ENCODE results near the gene MAPK14.
"Not testable (repeated sequence)": the region's sequence is repeated elsewhere in the genome, so short reads cannot be mapped to it uniquely, and the experiment has no call there.

The MAPK14 gene

GRCh38 chr6:36123270-36124139, 95.9 kb downstream of the MAPK14 start:
- DNase-seq (ENCODE audit: low spot score) = peak; percentile 93

DNA sequence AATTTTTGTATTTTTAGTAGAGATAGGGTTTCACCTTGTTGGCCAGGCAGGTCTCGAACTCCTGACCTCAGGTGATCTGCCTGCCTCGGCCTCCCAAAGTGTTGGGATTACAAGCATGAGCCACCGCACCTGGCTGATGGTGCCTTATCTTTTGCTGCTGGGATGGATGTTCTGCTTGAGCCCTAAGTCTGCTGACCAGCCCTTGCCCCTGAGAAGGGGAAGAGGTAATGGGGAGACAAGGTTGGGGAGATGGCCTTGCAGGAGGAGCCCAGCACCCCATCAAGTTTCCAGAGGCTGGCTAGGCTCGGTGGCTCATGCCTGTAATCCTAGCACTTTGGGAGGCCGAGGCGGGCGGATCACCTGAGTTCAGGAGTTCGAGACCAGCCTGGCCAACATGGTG, 96.7 kb downstream of the MAPK14 start:
- DNase-seq (ENCODE audit: low spot score) = not testable (repeated sequence)

- DNase-seq (ENCODE audit: low spot score) = no peak
Measured at GRCh38 chr6:36124881-36125280, 97.3 kb downstream of the MAPK14 start.

DNA sequence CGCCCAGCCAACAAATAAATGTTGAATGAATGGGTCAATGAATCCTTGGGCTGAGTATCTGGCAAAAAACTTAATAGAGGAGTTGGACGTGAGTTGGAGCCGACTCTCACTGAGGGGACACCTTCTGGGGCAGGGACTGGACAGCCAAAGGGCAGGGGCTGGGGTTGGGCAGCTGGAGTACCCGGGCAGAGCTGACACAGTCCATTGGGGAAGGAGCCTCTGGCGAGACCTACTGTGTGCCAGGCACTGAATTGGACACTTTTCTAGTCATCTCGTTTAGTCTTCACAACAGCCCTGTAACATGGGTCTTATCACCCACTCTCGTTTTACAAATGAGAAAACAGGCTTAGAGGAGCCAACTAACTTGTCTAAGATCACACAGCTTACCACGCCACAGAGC, 98.0 kb downstream of the MAPK14 start:
- DNase-seq (ENCODE audit: low spot score) = no peak

DNA sequence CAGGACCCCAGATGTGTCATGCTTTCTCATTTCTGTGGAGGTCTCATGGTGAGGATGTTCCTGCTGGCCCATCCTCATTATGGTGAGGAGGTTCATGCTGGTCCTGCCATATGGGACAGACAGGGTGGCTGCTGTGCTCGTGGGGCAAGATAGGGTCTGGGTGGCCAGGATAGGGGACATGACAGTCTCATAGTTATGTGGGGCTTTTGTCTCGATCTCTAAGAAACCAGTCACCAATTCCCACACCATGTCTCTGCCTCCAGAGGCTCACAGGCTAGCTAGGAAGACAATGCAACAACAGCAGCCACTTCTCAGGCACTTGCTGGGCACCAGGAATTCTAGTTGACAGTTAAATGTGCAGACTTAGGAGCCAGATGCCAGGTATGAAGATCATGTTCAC, 98.5 kb downstream of the MAPK14 start:
- no peak for DNase-seq (ENCODE audit: low spot score)

- DNase-seq (ENCODE audit: low spot score) = no peak
Measured at GRCh38 chr6:36126553-36127458, 99.2 kb downstream of the MAPK14 start.

- DNase-seq (ENCODE audit: low spot score) = no peak
Measured at GRCh38 chr6:36127462-36128016, 99.9 kb downstream of the MAPK14 start.

DNA sequence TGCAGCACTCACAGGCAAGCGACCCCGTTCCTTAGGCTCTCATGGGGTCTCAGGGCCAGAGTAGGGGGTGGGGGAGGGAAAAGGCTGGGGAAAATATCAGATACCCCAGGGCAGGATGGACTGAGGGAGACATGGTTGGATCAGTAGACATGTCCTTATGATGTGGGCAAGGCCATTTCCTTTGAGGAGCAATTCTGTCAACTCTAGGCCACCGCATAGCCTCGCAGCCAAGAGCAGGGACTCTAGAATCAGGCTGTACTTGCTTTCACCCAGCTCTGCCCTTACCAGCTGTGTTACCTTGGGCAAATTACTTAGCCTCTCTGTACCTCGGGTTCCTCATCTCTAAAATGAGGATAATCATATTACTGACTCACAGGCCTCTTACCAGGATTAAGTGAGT, 100.5 kb downstream of the MAPK14 start:
- DNase-seq (ENCODE audit: low spot score) = no peak

- no peak for DNase-seq (ENCODE audit: low spot score)
Measured at GRCh38 chr6:36128793-36129192, 101.2 kb downstream of the MAPK14 start.

- DNase-seq (ENCODE audit: low spot score) = not testable (repeated sequence)
Measured at GRCh38 chr6:36129334-36129733, 101.7 kb downstream of the MAPK14 start.

DNA sequence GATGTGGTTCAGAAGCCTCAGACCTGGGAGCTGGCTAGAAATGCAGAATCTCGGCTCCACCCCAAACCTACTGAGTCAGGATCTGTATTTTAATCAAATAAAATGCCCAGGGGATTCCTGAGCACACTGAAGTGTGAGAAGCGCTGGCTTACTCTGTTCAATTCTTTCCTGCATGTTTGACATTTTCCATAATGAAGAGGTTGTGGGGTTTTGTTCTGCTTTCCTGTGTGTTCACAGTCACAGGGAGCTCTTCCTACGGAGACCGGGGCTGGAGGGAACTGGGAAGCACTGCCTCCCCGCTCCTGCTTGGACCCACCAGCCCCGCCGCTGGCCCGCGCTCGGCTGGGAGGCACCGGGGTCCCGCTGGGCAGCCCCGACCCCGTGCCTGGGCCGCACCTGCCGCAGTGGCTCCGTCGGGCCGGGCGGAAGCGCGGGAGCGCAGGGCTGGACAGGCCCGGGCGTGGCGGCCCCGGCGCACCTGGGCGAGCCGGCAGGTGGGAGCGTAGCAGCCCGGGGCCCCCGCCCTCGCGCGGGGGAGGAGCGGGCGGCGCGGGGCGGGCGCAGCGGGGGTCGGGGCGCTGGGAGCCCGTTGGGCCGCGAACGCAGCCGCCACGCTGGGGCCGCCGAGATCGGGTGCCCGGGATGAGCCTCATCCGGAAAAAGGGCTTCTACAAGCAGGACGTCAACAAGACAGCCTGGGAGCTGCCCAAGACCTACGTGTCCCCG, 102.5 kb downstream of the MAPK14 start, which contains the start of gene MAPK13:
MAPK13 (plus strand) TSS at position 573 of the 726 bp plus-strand sequence; CDS start at position 643, 70 bp downstream.
- no peak for DNase-seq (ENCODE audit: low spot score)

GRCh38 chr6:36130667-36131510, 103.3 kb downstream of the MAPK14 start:
- no peak for DNase-seq (ENCODE audit: low spot score)

DNA sequence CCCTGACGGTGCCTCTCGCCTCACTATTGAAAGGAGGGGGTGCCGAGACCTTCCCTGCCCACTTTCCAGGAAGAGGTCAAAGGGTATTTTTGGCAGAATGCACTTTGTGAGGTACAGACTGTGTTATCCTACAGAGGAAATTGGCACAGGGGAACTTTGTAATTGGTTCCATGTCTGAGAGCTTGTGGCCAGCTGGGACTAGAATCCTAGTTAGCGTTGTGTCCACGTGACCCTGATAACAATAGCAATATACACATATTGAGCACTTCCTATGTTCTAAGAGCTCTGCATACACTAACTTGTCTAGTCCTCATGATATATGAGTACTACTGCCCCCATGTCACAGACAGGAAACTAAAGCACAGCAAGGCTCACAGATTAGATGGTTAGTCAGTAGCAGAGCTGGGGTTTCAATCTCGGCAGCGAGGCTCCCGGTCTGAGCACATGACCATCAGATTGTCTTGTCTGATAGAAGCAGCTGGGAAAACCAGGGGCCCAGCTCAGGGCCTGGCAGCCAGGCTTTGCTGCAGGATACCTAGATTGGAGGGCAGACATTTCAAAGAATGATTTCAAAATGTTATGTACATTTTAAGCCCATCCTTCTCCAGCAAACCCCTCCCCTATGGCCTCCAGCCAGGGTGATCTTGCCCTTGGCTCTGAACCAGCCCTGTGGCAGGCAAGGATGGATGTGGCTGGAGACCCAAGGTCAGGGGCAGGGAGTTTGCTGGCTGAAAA, 104.1 kb downstream of the MAPK14 start:
- no peak for DNase-seq (ENCODE audit: low spot score)

DNA sequence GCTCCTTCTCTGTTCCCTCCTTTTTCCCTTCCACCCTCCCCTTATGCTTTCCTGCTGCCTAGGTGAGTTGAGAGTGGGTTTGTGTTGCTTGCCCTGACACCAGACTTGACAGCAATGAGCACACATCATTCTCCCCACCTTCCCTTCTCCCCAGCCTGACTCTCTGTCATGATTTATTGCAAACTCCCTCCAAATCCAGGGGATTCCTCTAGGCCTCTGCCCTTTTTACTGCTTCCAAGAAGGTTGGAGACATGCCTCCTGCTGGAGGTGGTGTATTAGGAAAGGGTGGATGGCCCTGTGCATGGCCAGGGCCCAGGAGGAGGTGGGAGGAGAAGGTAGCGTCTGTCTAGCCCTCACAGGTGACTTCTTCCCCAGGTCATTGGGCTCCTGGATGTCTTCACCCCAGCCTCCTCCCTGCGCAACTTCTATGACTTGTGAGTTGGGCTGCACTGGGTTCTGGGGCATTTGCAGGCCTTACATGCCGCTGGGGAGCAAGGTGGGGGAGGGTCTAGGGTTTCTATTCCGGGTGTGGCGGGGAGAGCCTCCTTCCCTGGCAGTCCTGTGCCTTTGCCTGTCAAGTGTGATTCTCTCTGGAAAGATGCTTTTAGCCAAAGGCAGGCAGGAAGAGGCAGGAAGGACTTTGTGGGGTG, 104.8 kb downstream of the MAPK14 start:
- no peak for DNase-seq (ENCODE audit: low spot score)

GRCh38 chr6:36133148-36133547, 105.5 kb downstream of the MAPK14 start:
- no peak for DNase-seq (ENCODE audit: low spot score)

GRCh38 chr6:36133912-36134311, 106.3 kb downstream of the MAPK14 start:
- DNase-seq (ENCODE audit: low spot score) = no peak

DNA sequence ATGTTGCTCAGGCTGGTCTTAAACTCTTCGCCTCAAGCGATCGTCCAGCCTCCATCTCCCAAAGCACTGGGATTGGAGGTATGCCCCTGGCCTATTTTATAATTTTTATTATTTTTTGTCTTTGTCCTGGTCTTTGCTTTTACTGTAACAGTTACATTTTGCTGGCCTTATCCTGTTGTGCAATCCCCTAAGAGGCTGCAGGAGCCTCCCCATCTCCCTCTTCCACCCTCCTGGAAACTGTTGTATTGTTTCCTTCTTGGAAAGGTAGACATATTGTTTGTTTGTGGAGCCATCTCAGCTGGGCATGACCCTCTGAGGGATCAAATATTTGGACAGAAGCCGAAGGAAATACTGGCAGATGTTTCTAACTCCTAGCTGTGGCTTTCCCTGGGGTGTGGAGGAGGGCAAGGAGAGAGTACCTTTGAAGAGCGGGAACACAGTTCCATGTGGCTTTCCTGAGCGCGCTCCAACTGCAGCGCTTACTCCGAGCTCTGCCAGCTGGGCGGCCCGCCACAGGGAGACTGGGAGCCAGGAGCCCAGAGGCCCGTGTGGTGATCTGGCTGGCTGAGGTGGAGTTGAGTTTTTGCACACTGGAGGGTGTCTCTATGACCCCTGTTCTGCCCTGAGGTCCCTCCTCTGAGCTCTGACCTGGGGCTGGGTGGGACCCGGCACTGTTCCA, 107.6 kb downstream of the MAPK14 start:
- no peak for DNase-seq (ENCODE audit: low spot score)

DNA sequence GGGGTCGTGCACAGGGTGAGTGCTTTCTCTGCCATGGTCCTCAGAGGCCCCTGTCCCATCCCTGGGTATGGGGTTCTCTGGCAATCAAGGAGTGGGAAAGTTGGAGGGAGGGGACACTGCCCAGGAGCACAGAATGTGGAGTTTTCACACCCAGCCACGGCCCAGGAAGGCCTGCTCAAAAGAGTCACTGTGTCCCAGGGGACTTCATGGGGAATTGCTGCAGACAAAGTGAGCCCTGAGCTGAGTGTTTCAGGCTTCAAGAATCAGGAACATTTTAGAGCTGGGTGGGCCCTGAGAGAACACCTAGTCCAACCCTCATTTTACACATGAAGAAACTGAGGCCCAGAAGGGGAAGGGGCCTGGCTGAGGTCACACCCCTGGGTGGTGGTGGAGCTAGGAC, 108.4 kb downstream of the MAPK14 start:
- no peak for DNase-seq (ENCODE audit: low spot score)

DNA sequence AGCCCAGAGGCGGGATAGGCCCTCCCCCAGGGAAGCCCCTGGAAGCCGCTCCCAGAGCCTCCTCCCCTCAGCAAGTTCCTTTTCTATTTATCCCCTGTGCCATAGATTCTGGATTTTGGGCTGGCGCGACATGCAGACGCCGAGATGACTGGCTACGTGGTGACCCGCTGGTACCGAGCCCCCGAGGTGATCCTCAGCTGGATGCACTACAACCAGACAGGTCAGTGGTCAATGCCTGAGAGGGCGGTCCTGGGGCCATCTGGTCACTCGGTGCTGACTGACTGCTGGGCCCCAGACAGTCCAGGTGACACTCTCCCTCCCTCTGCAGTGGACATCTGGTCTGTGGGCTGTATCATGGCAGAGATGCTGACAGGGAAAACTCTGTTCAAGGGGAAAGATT, 108.9 kb downstream of the MAPK14 start:
- no peak for DNase-seq (ENCODE audit: low spot score)

Data from hematopoietic multipotent progenitor cell treated with erythropoietin and hydrocortisone succinate and interleukin-3 and kit ligand, for 15 days (in vitro differentiated cells).